H1 (cell line): Measurements from ENCODE around the gene DENND1A. TPM values are rescaled to one million over a fixed set of nuclear protein-coding genes. Genes with fewer than 3 reads are reported as not detected.

Source experiments
- ASH2L ChIP-seq: fragments of 200-600, 300-600 bp; sonication (generic); IDR thresholded peaks from one replicate; pipeline ENCODE4 v1.7.1; 2017; ENCODE audit warnings: low read length
- HDAC2 ChIP-seq, 2 experiments: fragments of 300-600 bp in 1 of 2; sonication (generic) in 1 of 2; IDR thresholded peaks; 2 replicates each; pipeline ENCODE4 v1.6.1; 2011 to 2012; ENCODE audit warnings: low read depth in 2 of 2, low read length in 2 of 2, mild to moderate bottlenecking in 2 of 2, moderate library complexity in 2 of 2, borderline replicate concordance in 1 of 2, inconsistent platforms in 1 of 2
- JUN ChIP-seq: IDR thresholded peaks from 2 replicates; pipeline ENCODE4 v1.6.1; 2011; ENCODE audit warnings: low read depth, mild to moderate bottlenecking, improper control_type of control experiment, low read length
- SIRT6 ChIP-seq: IDR thresholded peaks from one replicate; pipeline ENCODE4 v1.7.1; 2012; ENCODE audit warnings: low read length, inconsistent platforms
- TAF1 ChIP-seq: IDR thresholded peaks from 2 replicates; pipeline ENCODE4 v1.6.1; 2011; ENCODE audit warnings: mild to moderate bottlenecking, low read depth, low read length
- polyA plus RNA-seq, 7 experiments: library from polyadenylated mRNA; depleted of rRNA in 3 of 7; stranded (reverse) in 5 of 7; unstranded in 2 of 7; fragments of >200 nt in 5 of 7; fragments of 200-250 nt in 2 of 7; gene quantifications; 1 replicate in 5 of 7; 2 replicates in 1 of 7; 4 replicates in 1 of 7; pipeline versions ENCODE4 v1.2.1 to v1.2.3, GENCODE V29; 2011 to 2013; ENCODE audit warnings: missing spikeins in 2 of 7, mixed read lengths in 2 of 7
- total RNA-seq: library from RNA; stranded (reverse); fragmentation: NEBNext Ultra II Directional; extraction: Animal tissue kit (Norgen Biotek cat#: 25700); gene quantifications from 2 replicates; pipeline ENCODE4 v1.2.1, GENCODE V29; 2021
- TF ChIP-seq, protein P1 (sequence below): fragments of 300-600 bp; sonication (generic); IDR thresholded peaks from 2 replicates; pipeline ENCODE4 v1.7.1; 2012; ENCODE audit warnings: low read length, moderate library complexity, mild to moderate bottlenecking, inconsistent platforms; ENCODE audit not compliant: insufficient replicate concordance
- TF ChIP-seq, protein P2 (sequence below), 3 experiments: IDR thresholded peaks; 1 replicate in 2 of 3; 2 replicates in 1 of 3; pipeline versions ENCODE4 v1.5.1 to v1.6.1; 2011; ENCODE audit warnings: low read length in 3 of 3, mild to moderate bottlenecking in 3 of 3, inconsistent platforms in 2 of 3, low read depth in 1 of 3, moderate library complexity in 1 of 3; ENCODE audit not compliant: insufficient read depth in 1 of 3; ENCODE audit errors: control extremely low read depth in 1 of 3
- TF ChIP-seq, protein P3 (sequence below): IDR thresholded peaks from 2 replicates; pipeline ENCODE4 v1.6.1; 2011; ENCODE audit warnings: low read length, improper control_type of control experiment

The DENND1A gene
- total and polyA plus RNA-seq, 2 of the 8 experiments (the other 6 are each of a cell fraction or from before 2014, with no cell fraction given) = 24.1 to 26.4 TPM

DNA sequence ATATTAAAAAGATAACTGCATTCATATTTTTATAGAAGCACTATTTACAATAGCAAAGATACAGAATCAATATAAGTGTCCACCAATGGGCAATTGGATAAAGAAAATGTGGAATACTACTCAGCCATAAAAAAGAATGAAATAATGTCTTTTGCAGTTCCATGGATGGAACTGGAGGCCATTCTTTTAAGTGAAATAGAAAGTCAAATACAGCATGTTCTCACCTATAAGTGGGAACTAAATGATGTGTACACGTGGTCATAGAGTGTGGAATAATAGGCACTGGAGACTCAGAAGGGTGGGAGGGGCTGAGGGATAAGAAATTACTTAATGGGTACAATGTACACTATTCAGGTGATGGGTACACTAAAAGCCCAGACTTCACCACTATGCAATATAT, 53.2 kb downstream of the DENND1A start (continued):
- TF ChIP-seq, protein P1, sequence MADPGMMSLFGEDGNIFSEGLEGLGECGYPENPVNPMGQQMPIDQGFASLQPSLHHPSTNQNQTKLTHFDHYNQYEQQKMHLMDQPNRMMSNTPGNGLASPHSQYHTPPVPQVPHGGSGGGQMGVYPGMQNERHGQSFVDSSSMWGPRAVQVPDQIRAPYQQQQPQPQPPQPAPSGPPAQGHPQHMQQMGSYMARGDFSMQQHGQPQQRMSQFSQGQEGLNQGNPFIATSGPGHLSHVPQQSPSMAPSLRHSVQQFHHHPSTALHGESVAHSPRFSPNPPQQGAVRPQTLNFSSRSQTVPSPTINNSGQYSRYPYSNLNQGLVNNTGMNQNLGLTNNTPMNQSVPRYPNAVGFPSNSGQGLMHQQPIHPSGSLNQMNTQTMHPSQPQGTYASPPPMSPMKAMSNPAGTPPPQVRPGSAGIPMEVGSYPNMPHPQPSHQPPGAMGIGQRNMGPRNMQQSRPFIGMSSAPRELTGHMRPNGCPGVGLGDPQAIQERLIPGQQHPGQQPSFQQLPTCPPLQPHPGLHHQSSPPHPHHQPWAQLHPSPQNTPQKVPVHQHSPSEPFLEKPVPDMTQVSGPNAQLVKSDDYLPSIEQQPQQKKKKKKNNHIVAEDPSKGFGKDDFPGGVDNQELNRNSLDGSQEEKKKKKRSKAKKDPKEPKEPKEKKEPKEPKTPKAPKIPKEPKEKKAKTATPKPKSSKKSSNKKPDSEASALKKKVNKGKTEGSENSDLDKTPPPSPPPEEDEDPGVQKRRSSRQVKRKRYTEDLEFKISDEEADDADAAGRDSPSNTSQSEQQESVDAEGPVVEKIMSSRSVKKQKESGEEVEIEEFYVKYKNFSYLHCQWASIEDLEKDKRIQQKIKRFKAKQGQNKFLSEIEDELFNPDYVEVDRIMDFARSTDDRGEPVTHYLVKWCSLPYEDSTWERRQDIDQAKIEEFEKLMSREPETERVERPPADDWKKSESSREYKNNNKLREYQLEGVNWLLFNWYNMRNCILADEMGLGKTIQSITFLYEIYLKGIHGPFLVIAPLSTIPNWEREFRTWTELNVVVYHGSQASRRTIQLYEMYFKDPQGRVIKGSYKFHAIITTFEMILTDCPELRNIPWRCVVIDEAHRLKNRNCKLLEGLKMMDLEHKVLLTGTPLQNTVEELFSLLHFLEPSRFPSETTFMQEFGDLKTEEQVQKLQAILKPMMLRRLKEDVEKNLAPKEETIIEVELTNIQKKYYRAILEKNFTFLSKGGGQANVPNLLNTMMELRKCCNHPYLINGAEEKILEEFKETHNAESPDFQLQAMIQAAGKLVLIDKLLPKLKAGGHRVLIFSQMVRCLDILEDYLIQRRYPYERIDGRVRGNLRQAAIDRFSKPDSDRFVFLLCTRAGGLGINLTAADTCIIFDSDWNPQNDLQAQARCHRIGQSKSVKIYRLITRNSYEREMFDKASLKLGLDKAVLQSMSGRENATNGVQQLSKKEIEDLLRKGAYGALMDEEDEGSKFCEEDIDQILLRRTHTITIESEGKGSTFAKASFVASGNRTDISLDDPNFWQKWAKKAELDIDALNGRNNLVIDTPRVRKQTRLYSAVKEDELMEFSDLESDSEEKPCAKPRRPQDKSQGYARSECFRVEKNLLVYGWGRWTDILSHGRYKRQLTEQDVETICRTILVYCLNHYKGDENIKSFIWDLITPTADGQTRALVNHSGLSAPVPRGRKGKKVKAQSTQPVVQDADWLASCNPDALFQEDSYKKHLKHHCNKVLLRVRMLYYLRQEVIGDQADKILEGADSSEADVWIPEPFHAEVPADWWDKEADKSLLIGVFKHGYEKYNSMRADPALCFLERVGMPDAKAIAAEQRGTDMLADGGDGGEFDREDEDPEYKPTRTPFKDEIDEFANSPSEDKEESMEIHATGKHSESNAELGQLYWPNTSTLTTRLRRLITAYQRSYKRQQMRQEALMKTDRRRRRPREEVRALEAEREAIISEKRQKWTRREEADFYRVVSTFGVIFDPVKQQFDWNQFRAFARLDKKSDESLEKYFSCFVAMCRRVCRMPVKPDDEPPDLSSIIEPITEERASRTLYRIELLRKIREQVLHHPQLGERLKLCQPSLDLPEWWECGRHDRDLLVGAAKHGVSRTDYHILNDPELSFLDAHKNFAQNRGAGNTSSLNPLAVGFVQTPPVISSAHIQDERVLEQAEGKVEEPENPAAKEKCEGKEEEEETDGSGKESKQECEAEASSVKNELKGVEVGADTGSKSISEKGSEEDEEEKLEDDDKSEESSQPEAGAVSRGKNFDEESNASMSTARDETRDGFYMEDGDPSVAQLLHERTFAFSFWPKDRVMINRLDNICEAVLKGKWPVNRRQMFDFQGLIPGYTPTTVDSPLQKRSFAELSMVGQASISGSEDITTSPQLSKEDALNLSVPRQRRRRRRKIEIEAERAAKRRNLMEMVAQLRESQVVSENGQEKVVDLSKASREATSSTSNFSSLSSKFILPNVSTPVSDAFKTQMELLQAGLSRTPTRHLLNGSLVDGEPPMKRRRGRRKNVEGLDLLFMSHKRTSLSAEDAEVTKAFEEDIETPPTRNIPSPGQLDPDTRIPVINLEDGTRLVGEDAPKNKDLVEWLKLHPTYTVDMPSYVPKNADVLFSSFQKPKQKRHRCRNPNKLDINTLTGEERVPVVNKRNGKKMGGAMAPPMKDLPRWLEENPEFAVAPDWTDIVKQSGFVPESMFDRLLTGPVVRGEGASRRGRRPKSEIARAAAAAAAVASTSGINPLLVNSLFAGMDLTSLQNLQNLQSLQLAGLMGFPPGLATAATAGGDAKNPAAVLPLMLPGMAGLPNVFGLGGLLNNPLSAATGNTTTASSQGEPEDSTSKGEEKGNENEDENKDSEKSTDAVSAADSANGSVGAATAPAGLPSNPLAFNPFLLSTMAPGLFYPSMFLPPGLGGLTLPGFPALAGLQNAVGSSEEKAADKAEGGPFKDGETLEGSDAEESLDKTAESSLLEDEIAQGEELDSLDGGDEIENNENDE = no peak
- no peak for TF ChIP-seq ASH2L
- TF ChIP-seq, protein P2, sequence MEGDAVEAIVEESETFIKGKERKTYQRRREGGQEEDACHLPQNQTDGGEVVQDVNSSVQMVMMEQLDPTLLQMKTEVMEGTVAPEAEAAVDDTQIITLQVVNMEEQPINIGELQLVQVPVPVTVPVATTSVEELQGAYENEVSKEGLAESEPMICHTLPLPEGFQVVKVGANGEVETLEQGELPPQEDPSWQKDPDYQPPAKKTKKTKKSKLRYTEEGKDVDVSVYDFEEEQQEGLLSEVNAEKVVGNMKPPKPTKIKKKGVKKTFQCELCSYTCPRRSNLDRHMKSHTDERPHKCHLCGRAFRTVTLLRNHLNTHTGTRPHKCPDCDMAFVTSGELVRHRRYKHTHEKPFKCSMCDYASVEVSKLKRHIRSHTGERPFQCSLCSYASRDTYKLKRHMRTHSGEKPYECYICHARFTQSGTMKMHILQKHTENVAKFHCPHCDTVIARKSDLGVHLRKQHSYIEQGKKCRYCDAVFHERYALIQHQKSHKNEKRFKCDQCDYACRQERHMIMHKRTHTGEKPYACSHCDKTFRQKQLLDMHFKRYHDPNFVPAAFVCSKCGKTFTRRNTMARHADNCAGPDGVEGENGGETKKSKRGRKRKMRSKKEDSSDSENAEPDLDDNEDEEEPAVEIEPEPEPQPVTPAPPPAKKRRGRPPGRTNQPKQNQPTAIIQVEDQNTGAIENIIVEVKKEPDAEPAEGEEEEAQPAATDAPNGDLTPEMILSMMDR (IDR thresholded peaks at IDR 0.05; ENCODE audit: control extremely low read depth in 1 of 3, insufficient read depth in 1 of 3, low read depth in 1 of 3, low read length in 3 of 3) = no peak
- no peak for TF ChIP-seq JUN
- TF ChIP-seq, protein P3, sequence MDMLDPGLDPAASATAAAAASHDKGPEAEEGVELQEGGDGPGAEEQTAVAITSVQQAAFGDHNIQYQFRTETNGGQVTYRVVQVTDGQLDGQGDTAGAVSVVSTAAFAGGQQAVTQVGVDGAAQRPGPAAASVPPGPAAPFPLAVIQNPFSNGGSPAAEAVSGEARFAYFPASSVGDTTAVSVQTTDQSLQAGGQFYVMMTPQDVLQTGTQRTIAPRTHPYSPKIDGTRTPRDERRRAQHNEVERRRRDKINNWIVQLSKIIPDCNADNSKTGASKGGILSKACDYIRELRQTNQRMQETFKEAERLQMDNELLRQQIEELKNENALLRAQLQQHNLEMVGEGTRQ = no peak
- no peak for TF ChIP-seq HDAC2 (IDR thresholded peaks at IDR 0.05; ENCODE audit: borderline replicate concordance in 1 of 2, low read depth in 2 of 2, low read length in 2 of 2)
- TF ChIP-seq TAF1 = no peak
- TF ChIP-seq SIRT6 = no peak
